Measurements from ENCODE around the gene SLC4A1AP. TPM values are rescaled to one million over a fixed set of nuclear protein-coding genes. Genes with fewer than 3 reads are reported as not detected.

The SLC4A1AP gene
- total and polyA plus RNA-seq, 2 donors from 2014 or later, result 19.1 to 20.9 TPM

- Histone ChIP-seq H3K27me3 (ENCODE audit: control insufficient read depth, insufficient read depth, low read length) (no peaks in the 10 kb centered on the region), H3K9ac (ENCODE audit: low read length in 3 of 3) (no peak overlapping the region), H3K4me3 (ENCODE audit: low read length in 3 of 3) (no peak overlapping the region), H3K27ac (ENCODE audit: low read depth in 2 of 2, low read length in 2 of 2) (no peak overlapping the region), H3K36me3 (ENCODE audit: control insufficient read depth in 2 of 3, insufficient read depth in 3 of 3, low read length in 3 of 3) (peaks cover 17 to 53% (median 44%) of the 10 kb centered on the region in 3 donors), H3K9me3 (ENCODE audit: control insufficient read depth in 2 of 3, insufficient read depth in 1 of 3, low read length in 3 of 3) (no peaks in the 10 kb centered on the region), H3K4me1 (ENCODE audit: control insufficient read depth in 2 of 3, insufficient read depth in 2 of 3, low read depth in 1 of 3, low read length in 3 of 3) (no peaks in the 10 kb centered on the region)
- TF ChIP-seq CTCF (IDR thresholded peaks at IDR 0.05; ENCODE audit: borderline replicate concordance, extremely low read depth, insufficient read depth), result no peak
- FAIRE-seq (no peak), DNase-seq (no peak)
- intact Hi-C loops (cut with DNase I), result no loop called here
Measured at GRCh38 chr2:27655155-27655951, 8.3 kb upstream of the SLC4A1AP start.

GRCh38 chr2:27661371-27661770, 2.3 kb upstream of the SLC4A1AP start:
- Histone ChIP-seq H3K9me3 (ENCODE audit: control insufficient read depth in 2 of 3, insufficient read depth in 1 of 3, low read length in 3 of 3) (no peaks in the 10 kb centered on the region), H3K4me1 (ENCODE audit: control insufficient read depth in 2 of 3, insufficient read depth in 2 of 3, low read depth in 1 of 3, low read length in 3 of 3) (peaks cover 3 to 12% (median 12%) of the 10 kb centered on the region in 3 donors), H3K27ac (ENCODE audit: low read depth in 2 of 2, low read length in 2 of 2) (no peak overlapping the region), H3K4me3 (ENCODE audit: low read length in 3 of 3) (no peak overlapping the region), H3K27me3 (ENCODE audit: control insufficient read depth, insufficient read depth, low read length) (no peaks in the 10 kb centered on the region), H3K9ac (ENCODE audit: low read length in 3 of 3) (no peak overlapping the region), H3K36me3 (ENCODE audit: control insufficient read depth in 2 of 3, insufficient read depth in 3 of 3, low read length in 3 of 3) (peaks cover 7 to 36% (median 17%) of the 10 kb centered on the region in 3 donors)
- FAIRE-seq, result no peak
- no peak for TF ChIP-seq CTCF (IDR thresholded peaks at IDR 0.05; ENCODE audit: borderline replicate concordance, extremely low read depth, insufficient read depth)
- intact Hi-C loops (cut with DNase I), result no loop called here
- no peak for DNase-seq

- Histone ChIP-seq H3K27ac (ENCODE audit: low read depth in 2 of 2, low read length in 2 of 2) (peak overlapping the region in 1 of 2 donors; percentile 91), H3K27me3 (ENCODE audit: control insufficient read depth, insufficient read depth, low read length) (no peaks in the 10 kb centered on the region), H3K9ac (ENCODE audit: low read length in 3 of 3) (peak overlapping the region; percentile 70 to 100 (median 78)), H3K9me3 (ENCODE audit: control insufficient read depth in 2 of 3, insufficient read depth in 1 of 3, low read length in 3 of 3) (no peaks in the 10 kb centered on the region), H3K36me3 (ENCODE audit: control insufficient read depth in 2 of 3, insufficient read depth in 3 of 3, low read length in 3 of 3) (peaks cover 4 to 23% (median 15%) of the 10 kb centered on the region in 3 donors), H3K4me1 (ENCODE audit: control insufficient read depth in 2 of 3, insufficient read depth in 2 of 3, low read depth in 1 of 3, low read length in 3 of 3) (peaks cover 3 to 12% (median 12%) of the 10 kb centered on the region in 3 donors), H3K4me3 (ENCODE audit: low read length in 3 of 3) (peak overlapping the region; percentile 97 to 100 (median 100))
- DNase-seq, result peak in 1 of 5 donors; percentile 74
- no peak for FAIRE-seq
- intact Hi-C loops (cut with DNase I), result no loop called here
- TF ChIP-seq CTCF (IDR thresholded peaks at IDR 0.05; ENCODE audit: borderline replicate concordance, extremely low read depth, insufficient read depth), result no peak
Measured at GRCh38 chr2:27664154-27664574, 475 bp downstream of the SLC4A1AP start.
